MM.1S (cell line): ENCODE results near the gene ROR2.

Experiments used
- CTCF ChIP-seq: fragments of 300-600 bp; sonication (generic); IDR thresholded peaks from 2 replicates; pipeline ENCODE4 v1.5.1; 2016; ENCODE audit warnings: antibody characterized with exemption, low read length, mixed read lengths
- EZH2 ChIP-seq: fragments of 300-600 bp; sonication (generic); optimal IDR thresholded peaks from 2 replicates; pipeline ENCODE3; 2017; ENCODE audit warnings: low read depth, mild to moderate bottlenecking, antibody characterized with exemption, low read length, mixed read lengths

DNA sequence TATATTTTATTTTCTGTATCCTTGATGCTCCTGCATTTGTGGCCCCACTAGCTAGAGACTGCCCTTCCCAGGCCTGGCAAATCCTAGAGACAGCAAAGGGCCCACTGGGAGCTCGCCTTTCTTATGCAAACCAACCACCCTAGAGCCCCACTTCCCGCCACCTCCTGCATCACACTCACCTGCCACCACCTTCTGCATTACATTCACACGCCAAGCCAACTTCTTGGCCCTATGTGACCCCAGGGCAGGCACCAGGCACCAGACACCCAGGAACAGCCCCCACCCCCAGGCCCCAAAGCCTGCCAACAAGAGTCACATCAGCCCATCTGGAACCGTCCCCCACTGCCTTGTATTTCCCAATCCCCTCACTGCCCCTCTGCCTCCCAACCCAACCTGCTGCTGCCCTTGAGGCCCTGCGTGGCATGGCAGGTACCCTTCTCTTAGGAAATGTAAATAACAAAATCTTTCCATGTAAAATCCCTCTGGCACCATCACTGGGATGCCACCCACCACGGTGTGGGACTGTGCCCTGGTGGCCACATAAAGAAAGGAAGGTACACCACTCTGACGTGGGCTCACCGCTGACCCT lies 22.0 kb downstream of the ROR2 start:
- TF ChIP-seq EZH2 (no peak), CTCF (no peak)
